H1 (cell line): ENCODE results near the gene BECN2. TPM values are rescaled to one million over a fixed set of nuclear protein-coding genes. Genes with fewer than 3 reads are reported as not detected.

Experiments
- HDAC6 ChIP-seq: IDR thresholded peaks from one replicate; pipeline ENCODE4 v1.7.1; 2012; ENCODE audit warnings: low read depth, mild to moderate bottlenecking, inconsistent platforms, low read length, moderate library complexity
- PHF8 ChIP-seq: fragments of 200-600 bp; sonication (generic); conservative IDR thresholded peaks from 2 replicates; pipeline ENCODE4 v1.7.1; 2012; ENCODE audit warnings: low read depth, mild to moderate bottlenecking, inconsistent platforms, low read length, moderate library complexity
- POU5F1 ChIP-seq: IDR thresholded peaks from 2 replicates; pipeline ENCODE4 v1.6.1; 2011; ENCODE audit warnings: low read depth, mild to moderate bottlenecking, low read length, moderate library complexity
- RXRA ChIP-seq: IDR thresholded peaks from 2 replicates; pipeline ENCODE4 v1.6.1; 2011; ENCODE audit warnings: low read depth, mild to moderate bottlenecking, low read length, moderate library complexity; ENCODE audit not compliant: insufficient read depth
- SP2 ChIP-seq: IDR thresholded peaks from 2 replicates; pipeline ENCODE4 v1.6.1; 2012; ENCODE audit warnings: mild to moderate bottlenecking, low read length, inconsistent platforms
- TCF12 ChIP-seq: IDR thresholded peaks from 2 replicates; pipeline ENCODE4 v1.6.1; 2011; ENCODE audit warnings: low read depth, mild to moderate bottlenecking, low read length
- polyA plus RNA-seq, 7 experiments: library from polyadenylated mRNA; depleted of rRNA in 3 of 7; stranded (reverse) in 5 of 7; unstranded in 2 of 7; fragments of >200 nt in 5 of 7; fragments of 200-250 nt in 2 of 7; gene quantifications; 1 replicate in 5 of 7; 2 replicates in 1 of 7; 4 replicates in 1 of 7; pipeline versions ENCODE4 v1.2.1 to v1.2.3, GENCODE V29; 2011 to 2013; ENCODE audit warnings: missing spikeins in 2 of 7, mixed read lengths in 2 of 7
- total RNA-seq: library from RNA; stranded (reverse); fragmentation: NEBNext Ultra II Directional; extraction: Animal tissue kit (Norgen Biotek cat#: 25700); gene quantifications from 2 replicates; pipeline ENCODE4 v1.2.1, GENCODE V29; 2021

Gene BECN2
- total and polyA plus RNA-seq, 2 of the 8 experiments (the other 6 are each of a cell fraction or from before 2014, with no cell fraction given), result not detected

GRCh38 chr1:241932845-241933244 lies 24.7 kb upstream of the BECN2 start (continued):
- TF ChIP-seq TCF12, result no peak
- TF ChIP-seq PHF8, result no peak
- no peak for TF ChIP-seq POU5F1
- TF ChIP-seq HDAC6, result no peak
- TF ChIP-seq SP2, result no peak
- TF ChIP-seq RXRA, result no peak
